ENCODE data around the gene FST.

FST gene, protein sequence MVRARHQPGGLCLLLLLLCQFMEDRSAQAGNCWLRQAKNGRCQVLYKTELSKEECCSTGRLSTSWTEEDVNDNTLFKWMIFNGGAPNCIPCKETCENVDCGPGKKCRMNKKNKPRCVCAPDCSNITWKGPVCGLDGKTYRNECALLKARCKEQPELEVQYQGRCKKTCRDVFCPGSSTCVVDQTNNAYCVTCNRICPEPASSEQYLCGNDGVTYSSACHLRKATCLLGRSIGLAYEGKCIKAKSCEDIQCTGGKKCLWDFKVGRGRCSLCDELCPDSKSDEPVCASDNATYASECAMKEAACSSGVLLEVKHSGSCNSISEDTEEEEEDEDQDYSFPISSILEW

DNA sequence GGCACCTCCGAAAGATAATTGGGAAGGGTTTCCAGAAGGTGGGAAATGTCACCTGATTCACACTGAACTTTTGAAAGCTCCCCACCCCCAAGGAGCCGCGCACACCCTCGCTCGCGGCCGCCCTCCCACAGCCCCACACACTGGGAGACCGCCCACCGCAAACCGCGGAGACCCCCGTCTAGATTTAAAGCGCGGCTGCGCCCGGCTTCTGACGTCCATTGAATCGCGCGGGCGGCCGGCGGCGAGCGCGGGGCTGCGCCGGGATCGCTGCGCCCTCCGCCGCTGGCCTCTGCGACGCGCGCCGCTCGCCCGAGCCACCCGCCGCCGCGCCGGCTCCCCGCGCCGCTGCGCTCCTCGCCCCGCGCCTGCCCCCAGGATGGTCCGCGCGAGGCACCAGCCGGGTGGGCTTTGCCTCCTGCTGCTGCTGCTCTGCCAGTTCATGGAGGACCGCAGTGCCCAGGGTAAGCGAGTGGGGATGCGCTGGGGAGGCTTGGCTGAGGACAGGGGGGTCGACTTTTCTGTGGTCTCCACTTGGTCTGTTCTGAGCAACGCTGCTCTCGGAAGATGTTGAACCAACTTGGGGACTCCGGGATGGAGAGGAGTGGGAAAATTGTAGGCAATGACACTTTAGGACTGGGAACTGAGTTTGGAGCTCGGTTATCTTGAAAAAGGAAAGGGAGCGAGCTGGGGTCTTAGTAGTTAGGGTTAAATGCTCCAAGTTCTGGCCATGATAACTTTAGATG, at the start of gene FST:
Gene FST, plus strand, starts transcription at position 214 of the 743 bp plus-strand sequence. Its CDS starts 163 bp downstream, at position 377.
- no peak for DNase-seq (ENCODE audit: low spot score)

DNA sequence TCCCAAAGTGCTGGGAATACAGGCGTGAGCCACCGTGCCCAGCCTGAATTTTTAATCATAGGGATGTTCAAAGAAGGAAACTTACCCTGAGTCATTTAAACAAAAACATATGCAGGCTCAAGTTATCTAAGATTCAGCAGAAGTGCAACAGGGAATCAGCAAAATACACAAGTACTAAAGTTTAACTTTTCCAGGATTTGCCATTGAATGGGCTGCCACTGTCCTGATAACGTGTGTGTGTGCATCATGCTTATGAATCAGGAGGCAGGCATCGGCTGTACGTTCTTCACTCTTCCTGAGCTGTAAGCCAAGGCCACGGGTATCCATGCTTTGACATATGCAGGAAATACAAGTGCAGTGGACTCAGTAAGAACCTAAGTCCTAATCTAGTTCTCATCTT, 48.8 kb upstream of the FST start:
- no peak for DNase-seq (ENCODE audit: low spot score)

DNA sequence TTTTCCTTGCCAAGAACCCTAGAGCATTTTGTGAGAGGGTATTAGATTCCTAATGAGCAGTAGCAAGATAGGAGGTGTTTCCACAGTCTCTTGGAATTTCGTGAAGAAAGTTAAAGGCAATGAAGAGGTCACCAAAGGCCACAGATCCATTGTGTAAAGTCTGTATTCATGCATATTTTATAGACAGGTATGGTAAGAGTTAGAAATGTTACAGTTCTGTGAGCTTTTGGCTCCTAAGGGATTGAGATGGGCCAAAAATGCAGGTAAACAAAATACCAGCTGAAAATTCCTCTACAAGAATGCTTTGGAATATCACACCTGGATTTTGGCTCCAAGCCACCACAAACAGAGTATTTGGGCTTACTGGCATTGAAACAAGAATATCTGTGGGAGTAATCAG, 47.4 kb upstream of the FST start:
- no peak for DNase-seq (ENCODE audit: low spot score)

DNA sequence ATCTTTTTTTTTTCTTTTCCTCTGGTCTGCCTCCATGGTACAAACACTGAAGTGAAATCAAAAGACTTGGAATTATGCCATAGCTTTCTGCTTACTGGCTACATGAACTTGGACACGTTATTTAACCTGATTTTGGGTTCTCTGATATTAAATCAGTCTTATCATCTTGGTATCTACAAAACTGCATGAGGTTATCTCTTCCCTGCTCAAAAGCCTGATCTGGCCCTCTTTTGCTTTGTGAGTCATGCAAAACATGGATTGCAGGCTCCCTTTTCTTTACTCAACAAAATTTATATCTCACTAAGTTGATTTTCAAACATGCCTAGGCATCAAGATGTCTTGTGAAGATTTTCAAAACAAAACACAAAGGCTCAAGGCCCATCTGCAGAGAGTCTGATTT, 45.9 kb upstream of the FST start:
- no peak for DNase-seq (ENCODE audit: low spot score)

DNA sequence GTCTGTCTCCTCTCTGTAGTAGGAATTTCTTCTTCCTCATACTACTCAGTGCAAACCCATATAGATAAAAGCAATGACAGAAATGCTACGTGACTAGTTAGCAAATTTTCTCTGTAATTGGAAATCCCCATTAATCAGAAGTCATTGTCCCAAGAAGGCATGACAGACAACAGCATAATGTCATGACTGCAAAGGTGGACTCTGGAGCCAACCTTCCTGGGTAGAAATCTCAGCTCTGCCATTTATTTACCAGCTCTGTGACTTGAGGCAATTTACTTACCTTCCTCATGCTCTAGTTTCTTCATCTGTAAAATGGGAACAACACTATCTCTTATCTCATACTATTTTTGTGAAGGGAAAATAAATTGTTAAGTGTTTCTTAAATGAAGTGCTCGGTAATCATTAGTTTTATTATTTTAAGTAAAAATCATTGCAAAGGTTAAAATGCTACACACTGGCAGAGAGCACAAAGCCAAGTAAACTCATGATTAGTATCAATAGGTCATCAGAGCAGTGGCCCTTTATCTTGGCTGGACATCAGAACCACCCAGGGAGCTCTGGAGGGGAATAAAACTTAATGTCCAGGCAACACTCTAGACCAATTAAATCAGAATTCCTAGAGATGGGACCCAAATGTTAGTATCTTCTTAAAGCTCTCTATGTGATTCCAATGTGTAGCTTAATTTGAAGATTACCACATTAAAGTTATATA, 43.8 kb upstream of the FST start:
- DNase-seq (ENCODE audit: low spot score), result no peak

DNA sequence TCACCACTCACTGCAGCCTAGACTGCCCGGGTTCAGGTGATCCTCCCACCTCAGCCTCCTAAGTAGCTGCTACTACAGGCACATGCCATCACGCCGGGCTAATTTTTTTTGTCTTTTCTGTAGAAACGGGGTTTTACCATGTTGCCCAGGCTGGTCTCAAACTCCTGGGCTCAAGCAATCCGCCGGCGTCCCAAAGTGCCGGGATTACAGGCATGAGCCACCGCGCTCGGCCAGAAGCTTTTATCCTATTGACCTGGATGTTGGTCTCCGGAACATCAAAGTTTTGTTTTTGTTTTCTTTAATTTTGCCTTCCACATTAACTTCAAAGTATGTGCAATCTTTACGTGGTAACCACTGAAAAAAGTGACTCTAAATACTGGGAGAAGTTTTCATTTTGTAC, 42.4 kb upstream of the FST start:
- no peak for DNase-seq (ENCODE audit: low spot score)

DNA sequence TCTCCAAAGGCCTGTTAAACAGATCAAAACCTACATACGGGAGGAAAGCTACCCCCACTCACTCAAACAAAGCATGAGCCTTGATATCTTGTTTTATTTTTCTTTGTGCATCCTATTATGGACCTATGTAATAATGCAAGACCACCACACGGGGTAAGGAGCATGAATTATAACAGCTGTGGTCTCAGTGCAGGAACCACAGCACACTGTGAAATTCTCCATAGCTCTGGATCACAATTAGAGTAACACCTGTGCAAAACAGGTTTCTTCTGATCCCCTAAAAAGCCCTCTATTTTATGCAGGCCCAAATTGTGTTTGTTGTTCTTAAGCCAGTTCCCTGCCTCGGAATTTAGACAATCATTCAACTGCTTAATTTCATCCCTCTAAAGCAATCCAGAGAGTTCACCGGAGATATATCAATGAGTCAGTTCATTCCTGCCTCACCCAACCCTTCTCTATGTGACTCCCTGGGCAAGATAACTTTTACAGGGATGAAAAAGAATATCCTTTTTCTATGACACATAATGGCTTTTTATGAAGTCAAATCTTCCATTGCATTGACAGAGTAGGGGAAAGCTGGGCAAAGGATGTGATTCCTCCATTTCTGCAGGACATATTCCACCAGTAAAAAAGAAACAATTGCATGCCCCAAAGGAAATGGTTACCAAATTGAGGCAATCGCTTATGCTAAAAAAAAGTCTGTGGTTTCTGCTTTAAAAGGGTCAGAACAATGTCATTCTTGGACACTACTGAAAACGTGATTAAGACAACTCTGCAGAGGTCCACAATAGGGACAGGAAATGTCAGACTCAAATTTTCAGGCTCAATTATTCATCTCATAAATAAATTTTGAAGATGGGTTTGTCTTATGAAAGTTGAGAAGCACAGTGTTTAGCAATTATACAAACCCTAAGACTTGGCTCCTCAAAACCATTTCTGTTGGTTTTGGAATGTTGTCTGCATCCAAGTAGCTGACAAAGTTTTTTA, 41.6 kb upstream of the FST start:
- no peak for DNase-seq (ENCODE audit: low spot score)

DNA sequence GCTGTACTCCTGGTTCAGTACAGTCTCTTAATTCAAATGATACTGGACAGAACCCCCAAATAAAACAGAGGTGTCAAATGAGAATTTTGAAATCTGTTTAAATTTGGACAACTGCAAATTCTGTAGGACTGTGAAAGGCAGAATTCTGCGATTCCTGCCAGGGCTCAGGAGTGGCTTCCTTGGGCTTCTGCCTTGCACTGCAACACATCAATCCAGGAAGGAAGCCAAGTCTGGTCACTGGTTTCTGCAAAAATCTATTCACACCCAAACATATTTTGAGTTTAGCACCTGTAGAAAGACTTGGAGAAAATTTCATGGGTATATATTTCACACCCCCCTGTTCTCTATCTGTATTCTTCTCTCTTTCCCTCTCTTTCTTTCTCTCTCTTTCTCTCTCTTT, 37.5 kb upstream of the FST start:
- no peak for DNase-seq (ENCODE audit: low spot score)

DNA sequence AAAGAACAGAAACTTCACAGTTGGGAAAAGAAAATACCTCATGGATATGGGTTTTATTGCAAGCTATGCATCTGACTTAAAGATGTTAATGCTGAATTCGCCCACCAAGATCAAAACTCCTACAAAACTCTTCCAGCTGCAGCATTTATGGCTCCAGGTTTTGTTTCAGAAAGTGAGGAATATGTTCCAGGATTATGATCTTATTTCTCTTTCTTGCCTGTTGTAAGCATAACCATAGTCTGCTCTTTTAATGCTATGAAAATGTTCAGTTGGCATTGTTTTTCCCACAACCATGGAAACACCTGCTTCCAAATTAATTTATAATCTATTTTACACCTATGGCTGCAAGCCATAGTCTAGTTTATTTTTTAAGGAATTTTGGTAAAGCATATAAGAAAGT, 34.9 kb upstream of the FST start:
- DNase-seq (ENCODE audit: low spot score), result no peak

DNA sequence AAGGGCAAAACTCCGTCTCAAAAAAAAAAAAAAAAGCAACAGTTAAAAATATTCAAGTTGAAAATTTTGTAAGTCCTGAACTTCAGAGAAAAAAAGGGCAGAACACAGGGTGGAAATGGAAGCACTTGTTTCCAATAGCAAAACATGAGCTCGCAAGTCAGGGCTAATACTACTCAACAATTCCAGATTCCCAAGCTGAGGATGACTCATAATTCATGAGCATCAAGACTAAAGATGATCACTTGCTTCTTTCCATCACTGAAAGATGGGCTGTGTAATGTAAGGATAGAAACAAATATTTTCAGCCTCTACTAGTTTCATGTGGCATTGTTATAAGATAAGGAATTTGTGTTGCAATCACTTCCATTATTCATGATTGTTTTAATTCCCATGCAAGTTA, 33.5 kb upstream of the FST start:
- DNase-seq (ENCODE audit: low spot score), result no peak

DNA sequence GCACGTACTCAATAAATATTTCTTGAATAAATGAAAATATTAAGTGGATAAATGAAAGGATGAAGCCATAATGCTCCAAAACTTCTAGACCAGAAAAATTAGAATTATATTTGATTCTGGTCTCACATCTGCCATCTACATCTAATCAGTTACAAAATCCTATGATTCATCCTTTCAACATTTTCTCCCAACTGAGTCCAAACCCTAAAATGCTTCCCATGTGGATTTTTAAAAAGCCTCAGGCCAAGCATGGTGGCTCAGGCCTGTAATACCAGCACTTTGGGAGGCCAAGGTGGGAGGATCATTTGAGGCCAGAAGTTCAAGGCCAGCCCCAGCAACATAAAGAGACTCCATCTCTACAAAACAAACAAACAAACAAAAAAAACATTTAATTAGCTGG, 31.6 kb upstream of the FST start:
- no peak for DNase-seq (ENCODE audit: low spot score)

DNA sequence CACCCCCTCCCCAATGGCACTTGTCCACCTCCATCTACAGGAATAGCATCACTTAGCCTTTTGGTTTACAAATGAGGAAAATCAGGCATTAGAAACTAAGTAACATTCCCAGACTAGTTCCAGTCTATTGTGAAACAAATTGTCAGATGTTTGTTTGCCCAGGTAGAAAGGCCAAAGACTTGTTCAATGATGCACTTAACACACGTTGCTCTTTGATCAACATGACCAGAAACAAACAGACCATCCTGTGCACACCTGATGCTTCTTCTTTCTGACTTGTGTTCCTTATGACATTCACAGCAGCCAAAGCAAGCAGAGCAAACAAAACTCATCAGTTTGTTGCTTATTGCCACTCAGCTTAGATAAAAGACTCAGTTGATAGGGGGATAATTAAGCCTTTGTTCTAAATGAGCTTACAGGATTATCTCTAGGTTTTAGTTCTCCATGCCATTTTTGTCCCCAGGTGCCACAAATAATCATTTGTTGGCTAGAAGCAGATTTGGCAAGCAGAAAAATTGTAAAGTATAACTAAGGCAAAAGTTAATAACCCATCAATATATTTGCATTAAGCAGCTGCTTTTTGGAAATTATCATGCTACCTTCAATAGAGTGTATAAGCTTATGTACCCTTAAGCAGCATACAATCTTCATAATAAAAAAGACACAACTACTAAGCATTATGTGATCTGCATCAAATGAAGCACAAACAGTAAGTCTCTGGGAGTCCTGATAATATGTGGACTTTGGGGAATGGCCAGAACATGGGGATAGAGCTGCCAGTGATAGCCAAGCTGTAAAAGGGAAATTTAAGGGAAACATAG, 26.3 kb upstream of the FST start:
- no peak for DNase-seq (ENCODE audit: low spot score)

DNA sequence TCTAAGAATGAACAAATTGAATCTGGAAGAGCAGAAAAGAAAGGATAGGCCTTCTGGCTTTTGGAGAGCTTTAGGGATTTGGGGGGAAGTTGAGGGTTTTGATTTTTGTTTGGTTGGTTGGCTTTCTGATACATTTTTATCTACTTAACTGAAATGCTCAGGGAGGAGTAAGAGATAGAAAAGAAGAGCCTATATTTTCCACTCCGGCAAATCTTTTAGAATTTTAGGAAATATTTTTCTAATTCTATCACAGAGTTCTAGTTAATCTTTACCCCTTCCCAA, 25.8 kb upstream of the FST start:
- no peak for DNase-seq (ENCODE audit: low spot score)

DNA sequence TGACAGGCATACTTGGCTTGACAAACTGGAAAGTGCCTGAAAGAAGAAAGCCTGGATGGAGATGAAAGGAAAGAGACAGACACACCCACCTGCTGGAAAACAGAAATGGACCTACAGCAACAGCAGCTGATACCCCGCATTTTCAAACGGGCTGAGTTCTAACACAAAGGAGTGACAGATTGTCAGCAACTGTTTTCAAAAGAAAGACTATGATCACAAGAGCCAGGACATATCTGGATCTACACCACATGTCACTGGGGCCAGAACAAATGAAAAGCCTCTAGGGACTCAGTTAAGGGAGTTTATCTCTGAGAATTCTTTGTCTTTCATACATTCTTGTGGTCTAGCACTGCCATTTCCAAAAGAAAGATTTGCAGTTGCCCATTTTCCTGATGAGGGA, 24.1 kb upstream of the FST start:
- no peak for DNase-seq (ENCODE audit: low spot score)

DNA sequence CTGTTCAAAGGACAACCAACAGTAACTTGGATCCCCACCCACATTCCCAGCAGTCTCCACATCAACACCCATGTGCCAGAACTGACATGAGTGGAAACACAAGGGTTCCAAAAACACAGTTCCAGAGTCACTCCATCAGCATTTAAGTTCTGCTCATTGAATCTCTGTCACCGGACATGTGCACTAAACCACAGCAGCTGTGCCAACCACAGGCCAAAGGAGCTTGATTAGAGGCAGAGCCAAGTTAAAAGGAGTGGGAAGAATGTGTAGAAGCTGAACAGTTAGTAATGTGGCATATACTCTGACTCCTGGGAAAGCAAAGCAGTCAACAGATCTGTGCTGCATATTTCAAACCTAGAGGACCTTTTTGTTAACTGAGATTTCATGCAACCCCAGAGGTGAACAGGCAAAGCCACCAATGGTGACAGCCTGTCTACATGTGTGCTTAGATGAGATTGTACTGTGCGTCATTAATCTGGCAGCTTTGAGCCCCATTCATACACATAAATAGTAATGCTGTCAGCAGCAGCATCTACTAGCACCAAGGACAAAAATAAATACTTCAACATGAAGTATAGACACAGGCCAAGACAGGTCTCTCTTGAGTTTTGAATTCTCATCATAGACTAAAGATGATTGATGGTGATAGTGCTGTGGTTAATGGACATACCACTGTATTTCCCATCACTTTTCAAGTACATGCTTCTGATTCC, 16.4 kb upstream of the FST start:
- DNase-seq (ENCODE audit: low spot score), result no peak

DNA sequence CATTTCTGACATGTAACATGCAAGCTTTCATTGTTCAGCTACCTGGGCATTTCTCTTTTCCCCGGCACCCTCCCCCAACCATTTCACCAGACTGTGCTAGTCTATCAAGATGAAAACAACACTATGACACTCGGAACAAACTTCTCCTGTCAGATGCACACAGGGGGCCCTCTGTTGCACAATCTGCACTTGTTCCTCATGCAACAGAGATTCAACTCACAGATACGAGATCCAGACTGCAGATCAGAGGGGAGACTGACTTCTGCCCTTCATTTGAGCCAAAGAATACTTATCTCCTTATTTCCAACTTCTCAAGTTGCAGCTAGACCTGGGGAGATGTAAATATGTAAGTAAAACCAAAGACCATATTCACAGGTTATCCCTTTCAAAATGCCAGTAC, 15.7 kb upstream of the FST start:
- no peak for DNase-seq (ENCODE audit: low spot score)

DNA sequence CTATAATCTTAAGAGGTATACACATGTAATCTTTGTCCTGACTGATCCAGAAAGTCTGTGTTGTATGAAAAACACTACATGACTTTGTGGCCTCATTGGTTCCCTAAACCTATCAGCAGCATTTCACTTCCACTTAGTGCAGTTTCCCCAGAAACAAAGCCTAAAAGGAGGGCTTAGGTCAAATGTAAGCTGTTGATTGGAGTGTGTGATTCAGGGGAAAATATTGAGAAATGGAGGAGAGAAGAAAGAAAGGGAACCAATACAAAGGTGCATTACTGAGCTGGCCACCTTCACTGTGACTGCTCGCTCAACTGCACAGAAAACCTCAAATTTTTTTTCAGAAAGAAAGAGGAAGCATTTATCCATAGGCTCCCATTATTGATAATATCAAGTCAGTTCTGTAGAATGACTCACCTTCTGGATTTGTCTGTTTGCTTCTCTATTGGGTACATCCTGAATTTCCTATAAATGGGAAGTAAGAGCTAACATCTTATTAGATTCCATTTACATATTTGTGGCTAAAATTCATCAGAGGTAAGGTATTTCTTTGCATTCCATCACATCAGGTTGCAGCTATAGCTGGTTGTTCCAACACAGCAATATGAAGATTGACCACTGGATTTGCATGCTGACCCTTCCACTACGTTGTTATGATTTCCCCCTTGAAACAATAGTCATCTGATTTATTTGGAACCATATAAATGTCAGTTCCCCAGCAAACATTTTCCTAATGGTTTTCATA, 10.3 kb upstream of the FST start:
- DNase-seq (ENCODE audit: low spot score), result no peak

DNA sequence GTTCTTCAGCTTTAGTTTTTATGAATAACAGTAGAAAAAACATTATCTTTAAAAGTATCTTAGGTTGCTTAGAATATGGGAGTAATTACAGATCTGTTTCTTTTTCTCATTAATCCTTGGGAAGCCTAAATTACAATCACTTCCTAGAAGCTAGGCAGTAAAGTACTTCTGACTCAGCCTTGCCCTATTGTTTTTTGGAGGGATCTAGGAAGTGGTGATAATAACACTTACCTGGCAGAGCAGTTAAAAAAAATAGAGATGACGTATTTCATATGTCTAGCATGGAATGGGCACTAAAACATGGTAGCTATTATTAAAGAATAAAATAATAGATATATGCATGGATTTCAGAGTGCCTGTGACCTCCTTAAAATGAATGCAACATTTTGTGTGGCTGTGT, 8.2 kb upstream of the FST start:
- no peak for DNase-seq (ENCODE audit: low spot score)

DNA sequence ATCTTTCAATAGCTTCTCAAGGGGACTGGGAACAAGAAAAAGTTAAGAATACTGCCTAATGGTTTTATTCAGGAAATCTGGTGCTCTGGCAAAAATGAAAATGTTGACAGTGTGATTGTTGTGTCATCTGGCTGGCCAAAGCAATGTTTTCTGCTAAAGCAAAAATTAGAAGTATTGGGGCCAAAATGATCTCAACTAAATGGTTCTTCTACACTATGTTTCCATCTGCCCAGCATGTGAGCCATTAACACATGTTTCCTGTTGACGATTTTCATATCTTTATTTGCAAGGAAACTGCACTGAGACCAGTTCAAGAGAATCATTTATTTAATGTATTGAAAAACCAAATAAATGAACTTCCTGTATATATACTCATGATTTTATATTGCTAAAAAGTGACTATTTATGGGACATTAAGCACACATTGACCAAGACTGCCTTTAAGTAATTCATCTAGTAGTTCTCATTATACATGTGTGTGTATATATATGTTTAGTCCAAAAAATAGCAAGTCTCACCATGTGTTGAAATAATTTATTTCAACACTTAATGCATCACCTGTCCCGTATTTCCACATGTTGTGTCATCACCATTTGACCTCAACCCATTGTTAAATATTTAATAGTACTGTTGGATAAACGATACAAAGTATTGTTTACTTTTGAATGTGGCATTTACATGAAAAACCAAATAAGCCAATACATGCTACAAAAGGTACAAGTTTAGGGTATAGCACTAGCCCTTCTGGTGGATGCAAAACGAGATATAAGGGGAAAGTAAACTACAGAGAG, 7.5 kb upstream of the FST start:
- no peak for DNase-seq (ENCODE audit: low spot score)

Data from COLO829 (cell line).